HG02885 (cell line): ENCODE data around the gene ZSWIM6.

Experiments used
- ATAC-seq: cut with Tn5 transposase; IDR thresholded peaks from one replicate; pipeline ENCODE4 v1.9.1; 2021; ENCODE audit warnings: mild to moderate bottlenecking; ENCODE audit not compliant: unreplicated experiment, poor library complexity

The ZSWIM6 gene

GRCh38 chr5:61306531-61307131, 25.4 kb upstream of the ZSWIM6 start:
- ATAC-seq = no peak

- ATAC-seq = no peak
Measured at GRCh38 chr5:61307191-61307590, 24.9 kb upstream of the ZSWIM6 start.

GRCh38 chr5:61307611-61308010, 24.4 kb upstream of the ZSWIM6 start:
- no peak for ATAC-seq

- ATAC-seq = no peak
Measured at GRCh38 chr5:61308712-61309111, 23.3 kb upstream of the ZSWIM6 start.

- ATAC-seq = no peak
Measured at GRCh38 chr5:61309115-61309514, 22.9 kb upstream of the ZSWIM6 start.

DNA sequence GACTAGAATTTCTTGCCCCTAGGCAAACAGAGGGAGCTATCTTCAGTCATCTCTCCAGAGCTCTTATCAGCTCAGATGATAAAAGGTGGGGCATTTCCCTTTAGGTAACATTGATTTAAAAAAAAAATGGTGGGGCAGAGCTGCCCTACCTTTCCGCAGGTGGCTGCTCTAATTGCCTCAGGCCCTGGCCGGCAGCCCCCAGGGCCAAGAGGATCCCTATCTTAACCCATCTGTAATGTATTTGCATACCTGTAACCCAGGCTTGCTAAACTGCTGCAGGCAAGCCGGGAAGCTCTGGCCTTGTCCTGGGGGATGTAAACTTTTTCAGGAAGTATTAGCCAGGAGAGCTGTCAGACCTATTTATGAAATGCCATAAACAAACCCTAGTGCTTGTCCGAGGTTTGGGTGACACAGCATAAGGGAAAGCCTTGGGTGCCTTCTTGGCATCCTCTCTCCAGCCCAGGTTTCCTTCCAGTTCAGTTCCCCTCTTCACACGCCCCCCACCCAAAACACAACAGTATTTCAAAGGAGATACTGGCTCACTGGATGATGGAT, 20.9 kb upstream of the ZSWIM6 start:
- ATAC-seq = no peak

DNA sequence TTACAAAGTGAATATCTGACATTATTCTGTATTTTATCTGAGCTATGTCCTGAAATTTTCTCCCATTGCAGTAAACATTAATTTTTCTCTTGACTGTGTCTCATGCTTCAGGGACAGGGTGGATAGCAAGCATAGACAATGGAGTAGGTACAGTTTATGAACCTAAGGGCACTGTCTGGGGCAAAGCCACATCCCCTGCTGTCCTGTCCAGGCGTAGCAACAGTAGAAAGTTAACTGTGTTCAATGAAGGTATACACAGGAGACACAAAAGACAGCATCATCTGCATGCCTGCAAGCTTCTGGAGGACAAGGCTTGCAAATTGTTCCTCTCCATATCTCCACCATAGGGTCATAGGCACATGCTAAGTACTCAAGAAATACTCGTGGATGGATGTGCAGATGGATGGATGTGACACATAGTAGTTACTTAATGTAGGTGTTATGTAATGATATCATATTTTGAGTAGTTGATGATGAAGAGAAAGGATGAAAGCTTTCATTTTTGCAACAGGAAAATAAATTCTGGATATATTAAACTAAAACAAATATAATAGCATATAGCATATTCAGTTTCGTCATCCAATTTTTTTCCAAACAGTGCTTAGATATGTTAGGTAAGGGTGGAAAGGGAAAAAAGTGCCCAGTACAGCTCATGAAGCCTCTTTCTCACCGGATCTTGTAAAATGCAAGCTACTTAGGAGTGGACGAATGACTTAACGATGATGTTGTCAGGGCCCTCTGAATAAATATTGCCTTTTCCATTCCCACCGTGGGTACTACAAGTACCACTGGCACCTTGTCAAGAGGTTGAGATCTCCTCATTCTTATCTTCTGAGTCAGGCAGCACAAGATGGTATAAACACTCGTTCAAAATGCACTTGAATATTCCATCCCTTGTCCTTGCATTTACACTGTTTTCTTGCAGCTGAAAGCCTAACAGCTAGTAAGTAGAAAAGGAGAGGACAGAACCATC, 19.9 kb upstream of the ZSWIM6 start:
- no peak for ATAC-seq

- no peak for ATAC-seq
Measured at GRCh38 chr5:61313960-61314681, 17.9 kb upstream of the ZSWIM6 start.

DNA sequence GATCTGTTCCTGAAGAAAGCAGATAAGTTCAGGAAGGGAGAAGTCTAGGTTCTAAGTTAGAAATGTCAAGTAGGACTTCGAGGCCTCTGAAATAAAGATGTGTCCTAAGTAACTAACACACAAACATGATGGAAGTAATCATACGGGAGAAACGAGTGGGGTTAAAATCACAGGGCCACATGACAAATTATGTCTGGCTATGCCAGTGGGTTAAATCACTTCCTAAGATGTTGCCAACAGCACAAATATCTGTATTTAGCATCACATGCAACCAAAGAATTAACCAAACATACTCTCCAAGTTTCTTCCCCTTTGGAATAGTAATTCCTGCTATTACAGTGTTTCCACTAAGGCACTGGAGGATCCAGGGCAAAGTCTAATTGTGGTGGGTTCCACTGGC, 13.7 kb upstream of the ZSWIM6 start:
- no peak for ATAC-seq

GRCh38 chr5:61319388-61320146, 12.5 kb upstream of the ZSWIM6 start:
- peak; percentile 99 for ATAC-seq

GRCh38 chr5:61320860-61321259, 11.2 kb upstream of the ZSWIM6 start:
- no peak for ATAC-seq

DNA sequence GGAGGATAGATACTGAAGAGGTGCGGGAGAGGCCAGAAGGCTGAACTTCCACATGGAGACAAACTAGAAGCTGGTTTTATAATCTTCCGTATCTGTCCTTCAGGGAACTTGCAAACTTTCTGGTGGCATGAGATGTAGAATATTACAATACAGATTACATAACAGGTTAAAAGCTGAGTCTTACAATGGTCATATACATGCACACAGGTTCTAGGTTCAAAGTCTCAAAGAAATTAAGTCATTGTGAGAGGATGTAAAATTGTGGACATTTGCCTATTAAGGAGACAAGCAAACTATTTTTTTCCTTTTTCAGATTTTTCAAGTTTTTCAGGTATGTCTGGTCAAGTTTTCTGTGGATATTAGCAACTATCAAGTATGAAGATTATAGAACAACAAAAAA, 10.4 kb upstream of the ZSWIM6 start:
- ATAC-seq = no peak

GRCh38 chr5:61322738-61323725, 9.0 kb upstream of the ZSWIM6 start:
- ATAC-seq = no peak

DNA sequence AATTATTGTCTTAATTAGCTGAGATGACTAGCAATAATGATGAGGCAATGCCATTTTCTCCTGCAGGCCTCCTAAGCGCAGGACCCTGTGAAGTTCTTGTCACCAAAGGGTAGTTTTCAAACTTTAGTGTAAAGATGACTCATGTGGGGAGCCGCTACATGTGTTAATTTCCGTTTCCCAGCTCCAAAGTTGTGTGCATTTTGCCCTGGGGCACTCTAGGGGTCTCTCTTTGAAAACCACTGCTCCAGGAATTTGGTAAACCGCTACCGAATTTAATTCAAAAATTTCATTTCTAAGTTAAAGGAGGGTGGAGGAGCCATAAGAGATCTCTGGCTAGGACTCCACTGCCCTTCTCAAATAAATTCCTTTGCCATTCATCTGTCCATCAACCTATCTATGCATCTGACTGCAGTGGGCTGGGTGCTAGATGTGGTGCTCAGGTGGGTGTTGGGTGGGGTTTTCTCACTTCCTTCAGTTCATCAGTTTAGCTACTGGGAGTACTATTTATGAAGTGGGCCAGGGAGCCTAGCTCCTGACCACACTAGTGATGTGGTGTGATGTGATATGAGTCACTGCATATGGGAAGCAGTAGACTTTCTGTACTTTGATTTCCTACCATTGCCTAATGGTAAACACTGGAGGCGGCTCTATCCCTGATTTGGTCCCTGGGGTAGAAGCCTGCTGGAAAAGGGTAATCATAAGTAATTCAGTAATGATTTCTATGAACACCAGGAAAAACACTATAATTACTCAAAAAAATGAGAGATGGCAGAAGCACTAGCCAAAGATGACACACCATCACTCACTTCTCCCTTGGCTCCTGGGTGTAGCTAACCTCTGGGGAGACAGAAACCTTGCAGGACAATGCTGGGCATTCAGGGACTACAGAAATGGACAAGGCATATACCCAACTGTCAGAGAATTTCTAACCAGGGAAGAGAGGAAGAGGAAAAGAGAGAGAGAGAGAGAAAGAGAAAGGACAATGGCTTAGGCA, 4.0 kb upstream of the ZSWIM6 start:
- ATAC-seq = peak; percentile 46

DNA sequence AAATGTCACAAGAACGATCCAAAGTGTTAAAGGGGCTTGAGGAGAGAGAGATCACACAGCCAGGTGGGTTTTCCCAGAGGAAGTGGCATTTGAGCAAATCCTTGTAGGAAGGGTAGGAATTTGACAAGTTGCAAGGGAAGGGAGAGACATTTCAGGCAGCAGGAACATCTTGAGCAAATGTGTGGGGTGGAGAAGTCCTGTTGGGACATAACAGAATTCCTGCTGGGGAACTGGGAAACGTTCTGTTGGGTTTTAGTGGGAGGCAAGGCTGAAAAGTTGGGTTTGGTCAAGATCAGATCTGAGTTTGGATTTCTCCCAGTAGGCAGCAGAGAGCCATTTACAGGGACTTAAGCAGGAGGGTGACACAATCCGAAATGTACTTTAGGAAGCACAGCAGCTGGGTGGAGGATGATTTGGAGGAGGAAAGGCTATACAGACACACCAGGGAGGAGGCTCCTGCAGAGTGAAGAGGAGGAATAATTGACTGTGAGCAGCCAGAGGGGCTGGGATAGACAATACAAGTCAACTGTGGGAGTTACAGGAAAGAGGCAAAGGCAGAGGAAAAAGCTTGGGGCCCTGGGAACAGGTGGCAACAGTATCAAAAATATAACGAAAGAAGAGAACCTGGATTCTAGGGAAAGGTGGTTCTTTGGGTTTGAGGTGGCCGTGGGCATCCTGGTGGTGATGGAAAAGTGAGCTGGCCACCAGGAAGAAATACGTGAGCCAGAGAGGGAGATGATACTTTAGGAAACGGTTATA, 3.1 kb upstream of the ZSWIM6 start:
- ATAC-seq = no peak

GRCh38 chr5:61329550-61330128, 2.4 kb upstream of the ZSWIM6 start:
- no peak for ATAC-seq
